GM12873 (cell line): ENCODE data around the gene ZNF771.

ENCODE experiments used
- CTCF ChIP-seq: IDR thresholded peaks from 2 replicates; pipeline ENCODE4 v1.5.1; 2012; ENCODE audit warnings: low read depth, mild to moderate bottlenecking, moderate library complexity, low read length, control low read depth; ENCODE audit not compliant: insufficient read depth; ENCODE audit errors: missing control alignments

Gene ZNF771

GRCh38 chr16:30459456-30459855 lies 52.0 kb downstream of the ZNF771 start:
- no peak for TF ChIP-seq CTCF

GRCh38 chr16:30464078-30464477 lies 56.7 kb downstream of the ZNF771 start:
- no peak for TF ChIP-seq CTCF
